Germinal center (tissue), 1 donor: ENCODE measurements around the gene MRGPRX1.
"Not testable (repeated sequence)": the region's sequence is repeated elsewhere in the genome, so short reads cannot be mapped to it uniquely, and the experiment has no call there.

Experiments
- DNase-seq: peaks from one replicate; pipeline ENCODE4 v3.0.0; 2012; ENCODE audit warnings: mixed read lengths, low spot score

The MRGPRX1 gene

DNA sequence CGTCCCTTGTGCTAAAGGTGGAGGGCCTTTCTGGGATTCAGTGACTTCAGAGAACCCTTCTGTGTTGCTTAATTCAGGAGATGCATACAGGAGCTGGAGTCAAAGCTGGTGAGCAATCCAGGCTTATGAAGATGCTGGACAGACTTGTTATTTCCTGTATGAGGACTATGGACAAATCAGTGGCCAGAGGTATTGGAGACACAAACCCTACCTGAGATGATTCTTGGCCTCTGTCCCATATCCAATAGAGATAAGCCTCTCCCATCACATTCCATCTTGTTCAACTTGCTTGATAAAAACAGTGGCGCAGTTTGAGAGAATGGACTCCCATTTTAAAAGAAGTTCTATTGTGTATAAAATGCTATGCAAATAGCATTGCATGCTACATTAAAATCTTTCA is at the start of gene MRGPRX1:
TSS of gene MRGPRX1 (minus strand) at position 101 of the 400 bp plus-strand sequence. CDS start 4,630 bp downstream, outside the sequence.
- no peak for DNase-seq

DNA sequence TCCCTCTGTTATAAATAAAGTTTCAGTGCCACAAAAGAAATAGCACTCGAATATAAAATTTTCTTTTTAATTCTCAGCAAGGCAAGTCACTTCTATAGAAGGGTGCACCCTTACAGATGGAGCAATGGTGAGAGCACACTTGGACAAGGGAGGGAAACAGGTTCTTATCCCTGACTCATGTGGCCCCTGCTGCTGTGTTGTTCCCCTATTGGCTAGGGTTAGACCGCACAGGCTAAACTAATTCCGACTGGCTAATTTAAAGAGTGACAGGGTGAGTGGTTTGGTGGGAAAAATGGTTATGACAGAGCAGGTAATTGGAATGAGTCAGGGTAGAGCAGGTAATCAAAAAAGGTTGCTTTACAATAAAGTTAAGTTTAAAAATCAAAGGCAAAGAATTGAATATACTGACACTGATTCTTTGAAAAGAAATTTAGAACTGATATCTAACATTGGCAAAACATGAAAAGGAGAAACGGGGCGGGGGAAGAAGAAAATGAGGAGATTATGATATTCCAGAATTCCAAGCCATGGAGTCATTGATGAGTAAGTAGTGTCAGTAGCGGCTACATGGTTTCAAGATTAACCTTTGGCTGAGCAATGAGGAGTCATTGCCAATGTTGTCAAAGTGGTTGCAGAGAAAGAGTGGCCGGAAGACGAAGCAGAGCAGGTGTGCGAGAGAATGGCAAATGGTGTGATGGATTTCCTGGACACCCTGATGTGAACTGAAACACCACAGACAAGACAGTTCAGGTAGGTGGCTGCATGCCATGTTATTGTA is 48.4 kb upstream of the MRGPRX1 start:
- DNase-seq, result no peak

DNA sequence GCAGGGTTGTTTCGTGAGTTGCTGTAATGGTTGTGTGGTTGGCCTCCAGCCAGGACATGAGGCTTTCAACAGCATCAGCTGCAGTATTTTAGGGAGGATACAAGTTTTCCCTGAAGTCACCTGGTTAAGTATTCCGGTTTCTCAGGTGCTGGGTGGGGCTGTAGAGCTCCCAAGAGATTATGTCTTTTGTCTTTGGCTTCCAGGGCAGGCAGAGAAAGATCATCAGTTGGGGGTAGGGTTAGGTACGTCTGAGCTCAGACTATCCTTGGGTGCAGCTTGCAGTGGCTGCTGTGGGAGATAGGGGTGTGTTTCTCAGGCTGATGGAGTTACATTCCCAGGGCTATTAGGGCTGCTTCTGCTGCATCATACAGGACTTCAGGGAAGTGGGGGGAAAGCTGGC is 47.5 kb upstream of the MRGPRX1 start:
- no peak for DNase-seq

DNA sequence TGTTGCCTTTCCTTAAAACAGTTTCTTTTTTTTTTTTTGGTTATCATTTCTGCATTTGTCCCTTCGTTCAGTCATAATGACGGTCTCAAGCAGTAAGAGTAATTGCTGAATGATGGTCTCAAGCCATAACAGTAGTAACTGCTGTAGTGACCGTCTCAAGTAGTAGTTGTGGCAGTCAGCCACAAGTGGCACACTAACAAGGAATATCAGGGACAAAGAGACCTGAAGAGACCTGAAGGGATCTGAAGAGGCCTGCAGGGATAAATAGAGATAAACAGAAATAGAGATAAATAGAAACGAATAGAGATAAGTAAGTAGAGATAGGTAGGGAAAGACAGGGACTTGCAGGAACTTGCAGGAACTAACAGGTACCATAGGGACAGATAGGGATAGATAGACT is 42.7 kb upstream of the MRGPRX1 start:
- no peak for DNase-seq

DNA sequence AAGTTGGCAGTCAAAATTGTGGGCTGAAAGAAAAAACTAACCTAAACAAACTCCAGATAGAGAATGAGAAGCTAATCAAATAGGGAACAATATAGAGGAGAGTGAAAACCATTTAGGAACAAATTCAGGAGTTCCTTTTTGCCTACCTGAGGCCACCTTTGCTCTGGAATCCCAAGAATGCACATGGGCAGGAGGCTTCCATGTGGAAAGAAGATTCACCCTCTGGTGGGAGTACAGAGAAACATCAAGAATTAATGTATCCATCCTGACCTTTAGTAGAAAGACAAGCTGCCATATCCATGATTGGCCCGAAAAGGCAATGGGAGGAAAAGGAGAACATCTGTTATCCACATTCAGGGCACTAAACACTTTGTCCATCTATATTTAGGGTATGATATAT is 35.0 kb upstream of the MRGPRX1 start:
- DNase-seq, result no peak

DNA sequence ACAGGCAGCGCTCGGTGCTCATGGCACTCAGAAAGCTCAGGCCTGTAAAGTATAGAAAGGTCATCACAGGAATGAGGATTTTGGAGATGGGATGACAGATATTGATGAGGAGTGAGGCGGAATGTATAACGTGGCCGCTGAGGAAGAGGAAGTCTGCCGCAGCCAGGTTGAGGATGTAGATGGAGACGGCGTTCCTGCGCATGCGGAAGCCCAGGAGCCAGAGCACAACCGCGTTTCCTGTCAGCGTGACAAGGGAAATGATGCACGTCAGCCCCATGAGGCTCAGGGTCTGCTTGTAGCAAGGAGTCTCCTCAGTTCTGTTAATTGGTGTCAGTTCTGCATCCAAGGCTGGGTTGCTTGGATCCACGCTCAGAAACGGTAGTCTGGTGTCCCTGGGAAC is 33.1 kb upstream of the MRGPRX1 start:
- DNase-seq, result no peak

DNA sequence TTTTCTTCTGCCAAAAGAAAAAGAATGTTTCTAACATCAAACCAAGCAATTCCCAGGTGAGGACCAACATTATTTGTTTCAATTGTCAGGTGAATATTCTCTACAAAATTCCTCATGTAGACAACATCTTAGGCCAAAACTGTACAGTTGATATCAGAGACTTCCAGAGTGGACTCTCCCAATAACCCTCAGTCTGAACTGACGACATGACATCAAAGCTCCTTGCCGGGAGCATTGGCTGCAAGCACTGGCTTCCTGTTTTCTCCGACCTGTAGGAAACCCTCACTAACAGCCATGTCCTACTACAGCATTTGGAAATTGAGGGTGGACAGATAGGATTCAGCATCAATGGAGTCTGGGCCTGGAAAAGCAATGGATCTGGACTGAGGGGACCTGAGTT is 30.5 kb upstream of the MRGPRX1 start:
- DNase-seq, result no peak

DNA sequence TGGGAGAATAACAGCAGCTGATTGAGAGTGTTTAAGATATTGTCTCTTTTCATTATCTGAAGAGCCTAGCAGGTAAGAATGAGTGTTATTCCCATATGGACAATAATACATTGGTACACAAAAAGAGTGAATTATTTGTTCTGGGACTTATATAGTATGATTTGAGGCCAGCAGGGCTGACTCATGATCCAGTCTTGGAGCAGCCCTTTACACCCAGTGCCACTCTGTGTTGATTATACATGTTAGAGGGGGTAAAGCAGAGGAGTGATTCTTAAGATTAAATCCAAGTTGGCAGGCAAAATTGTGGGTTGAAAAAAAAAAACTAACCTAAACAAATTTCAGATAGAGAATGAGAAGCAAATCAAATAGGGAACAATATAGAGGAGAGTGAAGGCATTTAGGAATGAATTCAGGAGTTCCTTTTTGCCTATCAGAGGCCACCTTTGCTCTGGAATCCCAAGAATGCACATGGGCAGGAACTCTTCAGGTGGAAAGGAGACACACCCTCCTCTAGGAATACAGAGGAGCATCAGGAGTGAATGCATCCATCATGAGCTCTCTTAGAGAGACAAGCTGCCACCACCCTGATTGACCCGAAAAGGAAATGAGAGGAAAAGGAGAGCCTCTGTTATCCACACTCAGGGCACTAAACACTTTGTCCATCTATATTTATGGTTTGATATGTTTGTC is 19.2 kb upstream of the MRGPRX1 start:
- DNase-seq, result no peak

DNA sequence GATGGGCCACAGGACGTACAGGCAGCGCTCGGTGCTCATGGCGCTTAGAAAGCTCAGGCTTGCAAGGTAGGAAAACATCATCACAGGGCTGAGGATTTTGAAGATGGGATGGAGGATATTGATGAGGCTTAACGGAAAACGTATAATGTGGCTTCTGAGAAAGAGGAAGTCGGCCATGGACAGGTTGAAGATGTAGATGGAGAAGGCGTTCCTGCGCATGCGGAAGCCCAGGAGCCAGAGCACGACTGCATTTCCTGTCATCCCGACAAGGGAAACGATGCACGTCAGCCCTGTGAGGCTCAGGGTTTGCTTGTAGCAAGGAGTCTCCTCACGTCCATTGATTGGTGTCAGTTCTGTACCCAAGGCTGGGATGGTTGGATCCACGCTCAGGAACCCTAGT is 17.4 kb upstream of the MRGPRX1 start:
- no peak for DNase-seq

DNA sequence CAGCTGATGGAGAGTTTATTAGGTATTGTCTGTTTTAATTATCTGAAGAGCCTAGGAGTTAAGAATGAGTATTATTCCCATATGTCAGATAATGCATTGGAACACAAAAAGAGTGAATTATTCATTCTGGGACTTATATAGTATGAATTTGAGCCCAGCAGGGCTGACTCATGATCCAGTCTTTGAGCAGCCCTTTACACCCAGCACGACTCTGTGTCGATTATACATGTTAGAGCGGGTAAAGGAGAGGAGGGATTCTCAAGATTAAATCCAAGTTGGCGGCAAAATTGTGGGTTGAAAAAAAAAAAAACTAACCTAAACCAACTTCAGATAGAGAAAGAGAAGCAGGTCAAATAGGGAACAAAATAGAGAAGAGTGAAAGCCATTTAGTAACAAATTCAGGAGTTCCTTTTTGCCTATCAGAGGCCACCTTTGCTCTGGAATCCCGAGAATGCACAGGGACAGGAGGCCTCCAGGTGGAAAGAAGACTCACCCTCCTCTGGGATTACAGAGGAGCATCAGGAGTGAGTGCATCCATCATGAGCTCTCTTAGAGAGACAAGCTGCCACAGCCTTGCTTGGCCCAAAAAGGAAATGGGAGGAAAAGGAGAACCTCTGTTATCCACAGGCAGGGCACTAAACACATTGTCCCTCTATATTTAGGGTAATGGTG is 3.1 kb downstream of the MRGPRX1 start:
- no peak for DNase-seq

DNA sequence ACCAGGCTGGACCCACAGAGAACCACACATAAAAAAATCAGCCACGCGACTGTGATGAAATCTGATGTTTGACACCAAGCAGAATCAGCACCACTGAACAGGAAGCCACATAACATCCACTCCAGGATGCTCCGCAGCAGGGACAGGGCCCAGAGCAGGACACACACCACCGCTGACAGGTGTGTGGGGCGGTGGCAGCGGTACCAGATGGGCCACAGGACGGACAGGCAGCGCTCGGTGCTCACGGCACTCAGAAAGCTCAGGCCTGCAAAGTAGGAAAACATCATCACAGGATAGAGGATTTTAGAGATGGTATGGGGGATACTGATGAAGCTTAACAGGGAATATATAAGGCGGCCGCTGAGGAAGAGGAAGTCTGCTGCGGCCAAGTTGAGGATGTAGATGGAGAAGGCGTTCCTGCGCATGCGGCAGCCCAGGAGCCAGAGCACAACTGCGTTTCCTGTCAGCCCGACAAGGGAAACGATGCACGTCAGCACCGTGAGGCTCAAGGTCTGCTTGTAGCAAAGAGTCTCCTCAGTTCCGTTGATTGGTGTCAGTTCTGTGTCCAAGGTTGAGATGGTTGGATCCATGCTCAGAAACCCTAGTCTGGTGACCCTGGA is 4.9 kb downstream of the MRGPRX1 start:
- DNase-seq, result no peak

DNA sequence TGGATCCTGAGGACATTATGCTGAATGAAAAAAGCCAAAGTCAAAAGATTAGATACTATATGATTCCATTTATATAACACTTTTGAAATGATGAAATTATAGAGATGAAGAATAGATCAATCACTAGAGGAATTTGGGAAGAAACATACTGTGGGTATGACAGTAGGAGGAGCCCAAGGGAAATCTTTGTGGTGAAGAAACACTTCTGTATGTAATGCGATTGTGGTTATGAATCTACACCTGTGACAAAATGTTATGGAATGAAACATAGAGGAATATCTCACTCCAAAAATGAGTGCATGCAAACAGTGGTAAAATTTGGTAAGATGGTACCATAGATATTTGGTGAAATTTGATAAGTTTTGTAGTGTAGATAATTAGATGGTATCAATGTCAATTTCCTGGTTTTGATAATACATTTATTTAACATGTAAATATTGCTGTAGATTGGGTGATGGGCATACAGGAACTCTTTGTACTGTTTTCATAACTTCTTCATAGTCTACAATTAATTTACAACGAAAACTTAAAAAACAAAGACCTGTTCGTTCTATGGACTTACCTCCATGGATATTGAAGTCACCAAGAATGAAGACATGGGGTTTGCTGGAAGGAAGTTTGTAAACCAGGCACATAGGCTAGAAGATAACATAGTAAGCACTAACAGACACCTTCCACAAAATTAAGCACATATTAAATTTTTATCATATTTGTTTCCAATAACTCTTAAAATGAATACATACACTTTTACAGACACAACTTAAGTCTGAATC is 11.5 kb downstream of the MRGPRX1 start:
- no peak for DNase-seq

DNA sequence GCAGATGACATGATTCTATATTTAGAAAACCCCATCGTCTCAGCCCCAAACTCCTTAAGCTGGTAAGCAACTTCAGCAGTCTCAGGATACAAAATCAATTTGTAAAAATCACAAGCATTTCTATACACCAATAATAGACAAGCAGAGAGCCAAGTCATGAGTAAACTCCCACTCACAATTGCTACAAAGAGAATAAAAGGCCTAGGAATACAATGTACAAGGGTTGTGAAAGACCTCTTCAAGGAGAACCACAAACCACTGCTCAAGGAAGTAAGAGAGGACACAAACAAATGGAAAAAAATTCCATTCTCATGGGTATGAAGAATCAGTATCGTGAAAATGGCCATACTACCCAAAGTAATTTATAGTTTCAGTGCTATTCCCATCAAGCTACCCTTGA is 13.8 kb downstream of the MRGPRX1 start:
- DNase-seq, result not testable (repeated sequence)

DNA sequence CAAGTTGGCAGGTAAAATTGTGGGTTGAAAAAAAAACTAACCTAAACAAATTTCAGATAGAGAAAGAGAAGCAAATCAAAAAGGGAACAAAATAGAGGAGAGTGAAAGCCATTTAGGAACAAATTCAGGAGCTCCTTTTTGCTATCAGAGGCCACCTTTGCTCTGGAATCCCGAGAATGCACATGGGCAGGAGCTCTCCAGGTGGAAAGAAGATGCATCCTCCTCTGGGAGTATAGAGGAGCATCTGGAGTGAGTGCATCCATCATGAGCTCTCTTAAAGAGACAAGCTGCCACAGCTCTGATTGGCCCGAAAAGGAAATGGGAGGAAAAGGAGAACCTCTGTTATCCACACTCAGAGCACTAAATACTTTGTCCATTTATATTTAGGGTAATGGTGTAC is 26.3 kb downstream of the MRGPRX1 start:
- no peak for DNase-seq

DNA sequence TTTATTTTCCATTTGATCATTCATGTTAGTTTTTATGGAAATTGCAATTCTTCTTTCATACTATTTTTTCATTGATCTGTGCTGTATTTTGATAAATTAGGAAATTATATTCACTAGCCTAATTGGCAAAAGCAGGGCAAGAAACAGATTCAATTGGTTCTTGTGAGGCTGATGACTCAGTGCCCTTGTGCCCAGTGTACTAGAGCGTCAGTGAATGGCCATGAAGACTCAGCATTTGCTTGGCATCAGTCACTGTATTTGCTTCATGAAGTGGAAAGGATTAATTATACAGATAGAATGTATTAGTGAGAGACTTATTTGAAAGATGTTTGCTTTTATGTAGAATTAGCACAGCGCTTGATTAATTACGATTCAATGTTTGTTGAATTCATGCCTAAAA is 31.8 kb downstream of the MRGPRX1 start:
- no peak for DNase-seq

DNA sequence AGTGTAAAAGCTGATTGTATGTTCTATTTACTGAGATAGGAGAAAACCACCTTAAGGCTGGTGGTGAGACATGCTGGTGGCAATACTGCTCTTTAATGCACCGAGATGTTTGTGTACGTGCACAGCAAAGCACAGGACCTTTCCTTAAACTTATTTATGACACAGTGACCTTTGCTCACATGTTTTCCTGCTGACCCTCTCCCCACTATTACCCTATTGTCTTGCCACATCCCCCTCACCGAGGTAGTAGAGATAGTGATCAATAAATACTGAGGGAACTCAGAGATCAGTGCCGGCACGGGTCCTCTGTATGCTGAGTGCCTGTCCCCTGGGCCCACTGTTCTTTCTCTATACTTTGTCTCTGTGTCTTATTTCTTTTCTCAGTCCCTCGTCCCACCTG is 38.6 kb downstream of the MRGPRX1 start:
- not testable (repeated sequence) for DNase-seq

DNA sequence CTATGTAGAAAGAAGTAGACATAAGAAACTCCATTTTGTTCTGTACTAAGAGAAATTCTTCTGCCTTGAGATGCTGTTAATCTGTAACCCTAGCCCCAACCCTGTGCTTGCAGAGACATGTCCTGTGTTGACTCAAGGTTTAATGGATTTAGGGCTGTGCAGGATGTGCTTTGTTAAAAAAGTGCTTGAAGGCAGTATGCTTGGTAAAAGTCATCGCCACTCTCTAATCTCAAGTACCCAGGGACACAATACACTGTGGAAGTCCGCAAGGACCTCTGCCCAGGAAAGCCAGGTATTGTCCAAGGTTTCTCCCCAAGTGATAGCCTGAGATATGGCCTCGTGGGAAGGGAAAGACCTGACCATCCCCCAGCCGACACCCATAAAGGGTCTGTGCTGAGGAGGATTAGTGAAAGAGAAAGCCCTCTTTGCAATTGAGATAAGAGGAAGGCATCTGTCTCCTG is 39.0 kb downstream of the MRGPRX1 start:
- DNase-seq, result not testable (repeated sequence)

DNA sequence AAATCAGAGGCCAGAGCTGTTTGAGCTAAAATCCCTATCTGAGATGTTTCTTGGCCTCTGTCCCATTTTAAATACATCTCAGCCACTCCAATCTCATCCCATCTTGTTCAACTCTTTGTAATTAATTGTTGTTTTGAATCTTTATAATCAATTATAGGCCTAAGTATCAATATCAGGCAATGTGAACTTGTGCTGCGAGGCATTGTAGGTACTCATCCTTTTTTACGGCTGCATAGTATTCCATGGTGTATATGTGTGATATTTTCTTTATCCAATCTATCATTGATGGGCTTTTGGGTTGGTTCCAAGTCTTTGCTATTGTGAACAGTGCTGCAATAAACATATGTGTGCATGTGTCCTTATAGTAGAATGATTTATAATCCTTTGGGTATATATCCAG is 47.5 kb downstream of the MRGPRX1 start:
- DNase-seq, result not testable (repeated sequence)

DNA sequence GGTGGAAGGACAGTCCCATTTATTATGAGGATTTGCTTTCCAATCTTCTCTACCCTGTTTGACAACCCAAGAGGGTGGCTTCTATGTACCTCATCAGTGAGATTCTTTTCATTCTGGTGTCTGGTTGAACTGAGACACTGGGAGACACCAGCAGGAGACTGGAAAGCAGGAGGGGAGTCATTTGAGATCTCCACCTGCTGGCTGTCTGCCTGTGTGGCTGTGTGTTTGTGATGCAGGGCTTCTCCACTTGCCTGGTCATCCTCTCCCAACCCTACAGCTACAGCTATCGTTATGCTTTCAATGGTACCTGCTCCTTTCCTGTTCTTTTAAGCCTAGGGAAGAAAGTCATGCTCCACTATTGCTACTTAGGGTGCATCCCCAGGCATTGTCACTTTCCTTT is 48.6 kb downstream of the MRGPRX1 start:
- DNase-seq, result no peak
